HepG2 (cell line): ENCODE measurements around the gene MDFIC. TPM values are rescaled to one million over a fixed set of nuclear protein-coding genes. Genes with fewer than 3 reads are reported as not detected.

ENCODE experiments used
- ATAC-seq: fragments of 200-7000 bp; cut with Tn5 transposase; 3 replicates; pipeline ENCODE4 v1.9.1; 2020; ENCODE audit warnings: mild to moderate bottlenecking, moderate library complexity
- BruUV-seq: library from RNA; stranded (reverse); fragments of 400-500 nt; replicated peaks from 2 replicates; lab custom pipeline; 2021; lab: Mats Ljungman, UMichigan
- CTCF ChIA-PET: fragments of 300-600 bp; formaldehyde crosslinking; extraction: SDS; loops from one replicate; lab custom pipeline; 2021; ENCODE audit warnings: low total read pairs, inconsistent platforms, low intra/inter-chr PET ratio; lab: Yijun Ruan, JAX
- POLR2A ChIA-PET: fragments of 350-600 bp; sonication (Branson Sonifier 250); formaldehyde crosslinking; loops from one replicate; lab custom pipeline; 2020; ENCODE audit warnings: antibody characterized with exemption, inconsistent platforms; lab: Yijun Ruan, JAX
- DNase-seq: peaks from one replicate; pipeline ENCODE4 v3.0.0-alpha.2; 2015; ENCODE audit warnings: low spot score
- FAIRE-seq: peaks from 3 replicates; lab custom pipeline; 2011; peaks lifted over from hg19 to GRCh38; lab: Jason Lieb, UNC
- H2AFZ ChIP-seq: one replicate; pipeline ENCODE4 v1.6.1; 2011; ENCODE audit warnings: low read length, inconsistent platforms
- H3K27ac ChIP-seq: fragments of 300-600 bp; 3 replicates; pipeline ENCODE4 v1.8.0; 2011; ENCODE audit warnings: mixed run types, mild to moderate bottlenecking, mixed read lengths, low read length, inconsistent platforms; ENCODE audit not compliant: insufficient read depth; ENCODE audit errors: extremely low read length
- H3K27me3 ChIP-seq, 2 experiments: fragments of 200-600 bp in 1 of 2; 2 replicates in 1 of 2; 3 replicates in 1 of 2; pipeline versions ENCODE4 v1.6.0 to v1.8.0; 2011; ENCODE audit warnings: low read length in 2 of 2, mild to moderate bottlenecking in 2 of 2, moderate library complexity in 2 of 2, inconsistent platforms in 1 of 2; ENCODE audit not compliant: insufficient read depth in 2 of 2, control insufficient read depth in 1 of 2
- H3K36me3 ChIP-seq, 2 experiments: fragments of 200-600 bp in 1 of 2; replicated peaks in 1 of 2; 2 replicates in 1 of 2; 3 replicates in 1 of 2; pipeline versions ENCODE4 v1.5.1 to v1.8.0; 2011; ENCODE audit warnings: low read length in 2 of 2, inconsistent platforms in 1 of 2; ENCODE audit not compliant: insufficient read depth in 2 of 2, control insufficient read depth in 1 of 2
- H3K4me1 ChIP-seq: 2 replicates; pipeline ENCODE4 v1.5.1; 2012; ENCODE audit warnings: low read length, inconsistent platforms; ENCODE audit not compliant: insufficient read depth
- H3K4me2 ChIP-seq: 2 replicates; pipeline ENCODE4 v1.6.0; 2011; ENCODE audit warnings: low read depth, low read length, inconsistent platforms
- H3K4me3 ChIP-seq, 3 experiments: fragments of 200-600 bp in 1 of 3; sonication (generic), shearing (Covaris generic) in 1 of 3; replicated peaks in 1 of 3; 2 replicates each; pipeline ENCODE4 v1.5.1; 2011 to 2016; ENCODE audit warnings: low read length in 3 of 3, inconsistent platforms in 2 of 3, low read depth in 2 of 3, mild to moderate bottlenecking in 2 of 3, control low read depth in 1 of 3, mixed read lengths in 1 of 3; ENCODE audit not compliant: insufficient read depth in 1 of 3
- H3K79me2 ChIP-seq: one replicate; pipeline ENCODE4 v1.6.1; 2011; ENCODE audit warnings: low read length, inconsistent platforms; ENCODE audit not compliant: insufficient read depth
- H3K9ac ChIP-seq: 2 replicates; pipeline ENCODE4 v1.6.0; 2011; ENCODE audit warnings: mild to moderate bottlenecking, low read depth, low read length, inconsistent platforms; ENCODE audit not compliant: insufficient read depth
- H3K9me3 ChIP-seq: 2 replicates; pipeline ENCODE4 v1.5.1; 2012; ENCODE audit warnings: mild to moderate bottlenecking, low read length
- H4K20me1 ChIP-seq: 2 replicates; pipeline ENCODE4 v1.6.0; 2011; ENCODE audit warnings: inconsistent platforms, mild to moderate bottlenecking, low read length, moderate library complexity; ENCODE audit not compliant: insufficient read depth
- ATRX ChIP-seq: sonication (generic); formaldehyde crosslinking; IDR thresholded peaks from 2 replicates; pipeline ENCODE4 v1.4.0; 2020; ENCODE audit warnings: missing genetic modification reagents, borderline replicate concordance
- HNF1A ChIP-seq, 2 experiments: sonication (generic) in 1 of 2; formaldehyde crosslinking in 1 of 2; IDR thresholded peaks; 2 replicates each; pipeline versions ENCODE4 v1.4.0 to v1.6.1; 2016 to 2020; ENCODE audit warnings: borderline replicate concordance in 1 of 2, low read depth in 1 of 2, mild to moderate bottlenecking in 1 of 2, missing genetic modification reagents in 1 of 2
- NR2F6 ChIP-seq, 2 experiments: IDR thresholded peaks; 2 replicates each; pipeline ENCODE4 v1.6.1; 2016; ENCODE audit warnings: antibody characterized with exemption in 1 of 2, mild to moderate bottlenecking in 1 of 2
- PRMT3 ChIP-seq: sonication (generic); formaldehyde crosslinking; IDR thresholded peaks from 2 replicates; pipeline ENCODE4 v1.8.1; 2022; ENCODE audit warnings: low read depth, mild to moderate bottlenecking, moderate library complexity, missing genetic modification reagents, borderline replicate concordance
- RBM22 ChIP-seq: fragments of 200-400 bp; formaldehyde crosslinking; optimal IDR thresholded peaks from 2 replicates; pipeline ENCODE3; 2017; ENCODE audit warnings: mild to moderate bottlenecking, low read length, moderate library complexity
- SP1 ChIP-seq, 2 experiments: fragments of 450-650 bp in 1 of 2; sonication (generic) in 1 of 2; formaldehyde crosslinking in 1 of 2; IDR thresholded peaks; 2 replicates each; pipeline versions ENCODE4 v1.4.0 to v1.6.1; 2016 to 2020; ENCODE audit warnings: missing genetic modification reagents in 1 of 2
- ZNF362 ChIP-seq: sonication (generic); formaldehyde crosslinking; IDR thresholded peaks from 2 replicates; pipeline ENCODE4 v1.4.0; 2020; ENCODE audit warnings: missing genetic modification reagents, mild to moderate bottlenecking, borderline replicate concordance
- ZNF367 ChIP-seq: sonication (generic); formaldehyde crosslinking; IDR thresholded peaks from 2 replicates; pipeline ENCODE4 v1.4.0; 2020; ENCODE audit warnings: missing genetic modification reagents, borderline replicate concordance
- ZNF720 ChIP-seq: sonication (generic); formaldehyde crosslinking; IDR thresholded peaks from 2 replicates; pipeline ENCODE4 v1.4.0; 2020; ENCODE audit warnings: missing genetic modification reagents
- ZSCAN22 ChIP-seq: sonication (generic); formaldehyde crosslinking; IDR thresholded peaks from 2 replicates; pipeline ENCODE4 v1.4.0; 2020; ENCODE audit warnings: mild to moderate bottlenecking, missing genetic modification reagents
- WGBS: methylation state at CpG from one replicate; pipeline ENCODE4 v1.1.6; 2017; ENCODE audit warnings: low lambda C conversion rate; 5-methylcytosine and 5-hydroxymethylcytosine counted together
- in situ Hi-C: cut with HindIII; loops from 2 replicates; pipeline ENCODE4 v1.10.0; 2017; ENCODE audit warnings: low pct_unique_long_range_greater_than_20kb; ENCODE audit not compliant: extremely low pct_ligation_motif_present
- intact Hi-C: fragments of 100-400 bp; cut with micrococcal nuclease; formaldehyde crosslinking; loops from one replicate; pipeline ENCODE4 v1.10.0; 2022; ENCODE audit not compliant: unreplicated experiment
- polyA plus RNA-seq, 8 experiments: library from polyadenylated mRNA; depleted of rRNA in 3 of 8; stranded (reverse) in 7 of 8; unstranded in 1 of 8; fragments of >200 nt; fragmentation: Illumina TruSeq in 4 of 8; extraction: Trizol in 4 of 8; gene quantifications; 2 replicates each; pipeline versions ENCODE4 v1.2.1 to v1.2.3, GENCODE V29; 2011 to 2016; ENCODE audit warnings: low read depth in 4 of 8, missing spikeins in 1 of 8, mixed read lengths in 1 of 8; ENCODE audit not compliant: insufficient read depth in 1 of 8
- total RNA-seq, 5 experiments: library from RNA; depleted of rRNA; stranded (reverse); fragments of >200 nt; fragmentation: Illumina TruSeq; extraction: Trizol; gene quantifications; 2 replicates each; pipeline ENCODE4 v1.2.3, GENCODE V29; 2016; ENCODE audit warnings: low read depth in 1 of 5

Gene MDFIC
- total and polyA plus RNA-seq, 2 of the 13 experiments (the other 11 are each of a cell fraction or from before 2014, with no cell fraction given), result 0.13 TPM; not detected in 1

DNA sequence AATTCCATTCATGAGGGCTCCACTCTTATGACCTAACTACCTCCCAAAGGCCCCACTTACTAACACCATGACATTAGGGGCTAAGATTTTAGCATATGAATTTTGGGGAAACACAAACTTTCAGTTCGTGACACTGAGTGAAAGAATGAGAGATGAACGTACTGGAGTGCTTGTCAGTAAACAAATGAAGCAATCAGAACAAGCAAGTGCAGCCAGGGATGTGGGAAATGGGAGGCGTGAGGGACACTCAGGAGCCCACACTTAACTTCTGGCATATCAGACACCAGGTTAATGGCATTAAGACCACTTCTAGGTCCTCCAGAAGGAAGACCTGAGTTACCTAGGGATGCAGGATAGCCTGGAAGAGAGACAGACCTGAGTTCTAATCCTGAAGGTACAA is 2.3 kb upstream of the MDFIC start:
- BruUV-seq, result no TSS peak
- Histone ChIP-seq H3K4me3 (no peak overlapping the region), H3K9me3 (no peaks in the 10 kb centered on the region), H3K4me2 (no peak overlapping the region), H4K20me1 (no peaks in the 10 kb centered on the region), H2AFZ (no peak overlapping the region), H3K27me3 (peaks cover 2 to 19% of the 10 kb centered on the region in 2 experiments; a peak in 3 of 5 replicates), H3K27ac (no peak overlapping the region), H3K4me1 (peaks cover 19% of the 10 kb centered on the region), H3K36me3 (no peaks in the 10 kb centered on the region), H3K9ac (no peak overlapping the region), H3K79me2 (no peaks in the 10 kb centered on the region)
- no peak for FAIRE-seq
- CTCF ChIA-PET, result no interaction called here
- no peak for DNase-seq
- POLR2A ChIA-PET, result no interaction called here
- WGBS, result 19% methylated on average over 3 of the region's 3 CpGs
- in situ Hi-C loops, result no loop called here
- no peak for ATAC-seq
- intact Hi-C loops, result no loop called here
- TF ChIP-seq NR2F6 (IDR thresholded peaks at IDR 0.05) (no peak), NR2F6 (CRISPR knock-in tag; IDR thresholded peaks at IDR 0.05) (no peak), ZNF720 (no peak), ATRX (CRISPR knock-in tag) (no peak), RBM22 (no peak), ZSCAN22 (CRISPR knock-in tag) (no peak), PRMT3 (no peak), SP1 (IDR thresholded peaks at IDR 0.05) (no peak), SP1 (CRISPR knock-in tag; IDR thresholded peaks at IDR 0.05) (no peak), ZNF367 (no peak), ZNF362 (CRISPR knock-in tag) (no peak), HNF1A (IDR thresholded peaks at IDR 0.05; ENCODE audit: low read depth) (no peak), HNF1A (CRISPR knock-in tag; IDR thresholded peaks at IDR 0.05; ENCODE audit: borderline replicate concordance) (no peak)
